Esophagus (tissue), 2 donors: ENCODE results near the gene NLRC5. TPM values are rescaled to one million over a fixed set of nuclear protein-coding genes. Genes with fewer than 3 reads are reported as not detected.

Experiments used
- H3K27ac ChIP-seq, 2 donors: one replicate each; pipeline ENCODE4 v1.5.1; 2013; ENCODE audit warnings: low read depth in 2 of 2, mild to moderate bottlenecking in 2 of 2, inconsistent platforms in 1 of 2, low read length in 1 of 2, moderate library complexity in 1 of 2
- H3K27me3 ChIP-seq, 2 donors: one replicate each; pipeline ENCODE4 v1.6.1; 2013; ENCODE audit warnings: low read length in 2 of 2, control low read depth in 1 of 2, mild to moderate bottlenecking in 1 of 2; ENCODE audit not compliant: insufficient read depth in 2 of 2, control insufficient read depth in 1 of 2
- H3K36me3 ChIP-seq, 2 donors: one replicate each; pipeline ENCODE4 v1.6.1; 2013; ENCODE audit warnings: low read length in 1 of 2; ENCODE audit not compliant: control insufficient read depth in 2 of 2, insufficient read depth in 2 of 2
- H3K4me1 ChIP-seq, 2 donors: one replicate each; pipeline ENCODE4 v1.6.1; 2013; ENCODE audit warnings: low read length in 1 of 2; ENCODE audit not compliant: control insufficient read depth in 2 of 2, insufficient read depth in 2 of 2
- H3K4me3 ChIP-seq, 2 donors: one replicate each; pipeline ENCODE4 v1.5.1; 2013; ENCODE audit warnings: low read length in 2 of 2, mild to moderate bottlenecking in 2 of 2, low read depth in 1 of 2, moderate library complexity in 1 of 2
- H3K9me3 ChIP-seq, 2 donors: one replicate each; pipeline ENCODE4 v1.6.1; 2013; ENCODE audit warnings: mild to moderate bottlenecking in 2 of 2, low read depth in 1 of 2, low read length in 1 of 2, moderate library complexity in 1 of 2; ENCODE audit not compliant: control insufficient read depth in 2 of 2, insufficient read depth in 1 of 2
- WGBS, 2 donors: extraction: QIAGEN DNeasy Blood & Tissue Kit; methylation state at CpG; one replicate each; pipeline ENCODE4 v1.1.7; 2013; 5-methylcytosine and 5-hydroxymethylcytosine counted together
- polyA plus RNA-seq, 2 donors: library from polyadenylated mRNA; stranded (reverse); fragments of 200-250 nt; gene quantifications; one replicate each; pipeline ENCODE4 v1.2.3, GENCODE V29; 2013
- donor health status: healthy with polysubstance abuse.
- donor health status: Bipolar disorder and iron deficiency.

NLRC5 gene
- 10 to 100 TPM; 11.3 to 21.7 TPM for polyA plus RNA-seq

DNA sequence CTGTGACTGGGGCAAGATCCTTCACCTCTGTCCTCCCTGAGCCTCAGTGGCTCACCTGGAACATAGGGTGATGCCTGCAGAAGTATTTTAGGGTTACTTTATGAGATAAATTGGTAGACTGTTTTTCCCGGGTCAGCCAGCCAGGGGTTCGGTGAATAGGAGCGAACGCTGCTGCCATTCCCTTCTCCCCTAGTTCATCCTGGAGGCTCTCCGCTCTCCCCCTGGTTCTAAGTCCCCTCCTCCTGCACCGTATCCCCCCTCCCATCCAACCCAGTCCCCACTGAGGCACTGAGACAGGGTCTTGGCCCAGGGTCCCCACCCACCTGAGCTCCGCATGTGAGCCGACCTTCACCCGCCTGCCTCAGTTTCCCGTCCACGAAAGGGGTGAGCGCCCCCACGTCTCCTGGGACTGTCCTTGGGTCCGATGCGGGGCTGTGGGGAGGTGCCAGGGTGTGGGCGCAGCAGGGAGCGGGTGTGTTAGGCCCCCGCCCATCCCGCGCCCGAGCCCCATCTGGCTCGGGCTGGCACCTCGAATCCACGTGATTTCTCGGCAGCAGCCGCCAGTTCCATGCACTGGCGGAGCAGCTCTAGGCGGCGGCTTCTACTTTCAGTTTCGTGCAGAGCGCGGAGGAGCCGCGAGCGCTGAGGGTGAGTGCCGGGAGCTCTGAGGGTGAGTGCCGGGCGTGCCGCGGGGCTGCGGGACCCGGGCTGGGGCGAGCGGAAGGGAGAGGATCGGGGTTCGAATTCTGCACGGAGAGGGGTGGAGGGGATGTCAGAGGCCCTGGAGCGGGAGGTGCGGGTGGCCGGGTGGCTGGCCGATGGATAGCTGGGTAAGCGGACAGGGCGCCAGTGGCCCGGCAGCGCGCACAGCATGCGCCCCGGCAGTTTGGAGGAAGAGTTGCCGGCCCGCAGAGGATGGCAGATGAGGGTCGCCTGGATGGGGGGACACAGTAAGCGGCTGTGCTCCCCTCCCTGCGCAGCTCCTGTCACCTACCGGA lies at the start of gene NLRC5:
Gene NLRC5 (plus strand): TSS at position 610 of the 998 bp plus-strand sequence. CDS start 31,156 bp downstream, outside the sequence.
- Histone ChIP-seq H3K4me1 (peaks cover 0 to 20% of the 10 kb centered on the region in 2 donors), H3K9me3 (no peaks in the 10 kb centered on the region), H3K36me3 (no peaks in the 10 kb centered on the region), H3K27ac (peak within 1 kb of the TSS; percentile 81 to 84), H3K4me3 (peak within 1 kb of the TSS; percentile 79 to 89), H3K27me3 (no peaks in the 10 kb centered on the region)
- WGBS, 2 donors, result 2 to 5% methylated on average over 39 to 64 of the region's 64 CpGs

DNA sequence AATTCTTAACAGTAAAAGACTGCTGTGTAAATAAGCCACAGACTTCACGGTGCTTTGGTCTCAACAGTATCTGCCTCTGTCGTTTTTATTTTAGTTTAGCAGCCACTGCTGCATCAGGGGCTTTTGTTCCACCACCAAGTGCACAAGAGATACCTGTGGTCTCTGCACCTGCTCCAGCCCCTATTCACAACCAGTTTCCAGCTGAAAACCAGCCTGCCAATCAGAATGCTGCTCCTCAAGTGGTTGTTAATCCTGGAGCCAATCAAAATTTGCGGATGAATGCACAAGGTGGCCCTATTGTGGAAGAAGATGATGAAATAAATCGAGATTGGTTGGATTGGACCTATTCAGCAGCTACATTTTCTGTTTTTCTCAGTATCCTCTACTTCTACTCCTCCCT lies 49.6 kb upstream of the NLRC5 start:
- peaks cover 39 to 40% of the 10 kb centered on the region in 2 donors for H3K36me3 ChIP-seq
- H3K9me3 ChIP-seq, result no peaks in the 10 kb centered on the region
- no peak overlapping the region for H3K27ac ChIP-seq
- no peak overlapping the region for H3K4me3 ChIP-seq
- H3K4me1 ChIP-seq, result no peaks in the 10 kb centered on the region
- WGBS, 2 donors, result 70 to 72% methylated on average over 4 of the region's 4 CpGs
- H3K27me3 ChIP-seq, result no peaks in the 10 kb centered on the region

DNA sequence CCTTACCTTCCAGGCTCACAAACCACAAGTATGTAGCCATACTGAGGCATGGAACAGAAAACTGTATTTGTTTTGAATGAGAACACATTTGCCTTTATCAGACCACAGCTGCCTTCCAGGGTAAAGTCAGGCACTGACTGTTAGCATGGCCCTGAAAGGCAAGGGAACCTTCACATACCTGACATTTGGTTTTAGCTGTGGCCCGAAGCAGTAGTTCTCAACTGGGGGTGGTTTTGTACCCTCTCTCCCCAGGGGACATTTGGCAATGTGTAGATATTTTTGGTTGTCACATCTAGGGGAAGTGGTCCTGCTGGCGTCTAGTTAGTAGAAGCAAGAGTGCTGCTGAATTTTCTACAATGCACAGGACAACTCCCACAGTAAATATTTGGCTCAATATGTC lies 48.3 kb upstream of the NLRC5 start:
- H3K4me1 ChIP-seq, result no peaks in the 10 kb centered on the region

DNA sequence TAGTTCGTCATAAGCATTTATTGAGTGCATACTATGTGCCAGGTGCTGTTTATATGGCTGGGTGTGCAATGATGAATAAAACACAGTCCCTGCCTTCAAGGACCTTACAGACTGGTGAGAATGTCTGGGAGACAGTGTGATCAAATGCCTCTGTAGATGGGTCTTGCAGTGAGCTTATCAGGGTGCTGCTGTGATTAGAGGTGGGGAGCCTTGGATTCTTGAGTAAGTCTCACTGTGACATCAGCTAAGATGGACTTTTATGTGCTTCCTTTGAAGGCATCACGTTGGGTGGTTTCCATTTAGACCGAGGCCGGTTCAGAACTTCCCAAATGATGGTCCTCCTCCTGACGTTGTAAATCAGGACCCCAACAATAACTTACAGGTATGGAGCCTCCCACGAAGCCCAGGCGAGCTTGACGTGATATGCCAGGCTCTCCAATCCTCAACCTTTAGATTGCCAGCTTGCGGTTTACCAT lies 47.5 kb upstream of the NLRC5 start:
- no peak overlapping the region for H3K27ac ChIP-seq
- no peaks in the 10 kb centered on the region for H3K27me3 ChIP-seq
- no peaks in the 10 kb centered on the region for H3K4me1 ChIP-seq
- peaks cover 41 to 49% of the 10 kb centered on the region in 2 donors for H3K36me3 ChIP-seq
- no peak overlapping the region for H3K4me3 ChIP-seq
- no peaks in the 10 kb centered on the region for H3K9me3 ChIP-seq
- WGBS, 2 donors, result 75 to 90% methylated on average over 9 of the region's 9 CpGs

More for the DNA sequence above, 48.3 kb upstream of the NLRC5 start:
- H3K4me3 ChIP-seq, result no peak overlapping the region
- H3K27ac ChIP-seq, result no peak overlapping the region
- WGBS, 2 donors, result 61 to 85% methylated on average over 2 of the region's 2 CpGs
- H3K9me3 ChIP-seq, result no peaks in the 10 kb centered on the region
- H3K36me3 ChIP-seq, result peaks cover 45 to 48% of the 10 kb centered on the region in 2 donors
- H3K27me3 ChIP-seq, result no peaks in the 10 kb centered on the region

DNA sequence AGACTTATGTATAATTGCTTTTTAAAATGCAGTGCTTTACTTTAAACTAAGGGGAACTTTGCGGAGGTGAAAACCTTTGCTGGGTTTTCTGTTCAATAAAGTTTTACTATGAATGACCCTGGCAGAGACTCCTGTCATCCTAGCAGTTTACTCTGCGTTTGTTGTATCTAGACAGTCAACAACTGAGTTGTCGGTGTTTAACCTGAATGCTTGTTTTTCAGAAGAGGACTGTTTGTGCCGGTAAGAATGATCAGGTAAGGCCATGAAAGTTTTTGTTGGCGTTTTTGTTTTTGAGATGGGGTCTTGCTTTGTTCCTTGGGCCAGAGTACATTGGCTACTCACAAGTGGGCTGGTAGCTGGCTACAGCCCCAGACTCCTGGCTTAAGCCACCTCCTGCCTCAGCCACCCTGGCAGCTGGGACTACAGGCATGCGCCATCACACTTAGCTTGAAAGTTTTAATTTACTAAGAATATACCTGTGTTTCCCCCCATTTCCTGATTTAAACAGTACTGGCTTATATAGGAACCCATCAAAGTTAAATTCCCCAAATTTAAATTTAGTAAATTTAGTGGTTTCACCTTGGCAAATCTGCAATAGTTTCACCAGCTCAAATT lies 45.5 kb upstream of the NLRC5 start:
- H3K27me3 ChIP-seq, result no peaks in the 10 kb centered on the region
- no peaks in the 10 kb centered on the region for H3K4me1 ChIP-seq
- H3K9me3 ChIP-seq, result no peaks in the 10 kb centered on the region
- H3K4me3 ChIP-seq, result no peak overlapping the region
- H3K36me3 ChIP-seq, result peaks cover 37 to 42% of the 10 kb centered on the region in 2 donors
- 78 to 79% methylated on average over 6 of the region's 6 CpGs for WGBS, 2 donors
- no peak overlapping the region for H3K27ac ChIP-seq

GRCh38 chr16:56944954-56945839 lies 44.2 kb upstream of the NLRC5 start:
- H3K4me3 ChIP-seq, result no peak overlapping the region
- peaks cover 29 to 31% of the 10 kb centered on the region in 2 donors for H3K36me3 ChIP-seq
- no peaks in the 10 kb centered on the region for H3K9me3 ChIP-seq
- 50 to 54% methylated on average over 2 of the region's 2 CpGs for WGBS, 2 donors
- no peaks in the 10 kb centered on the region for H3K4me1 ChIP-seq
- no peaks in the 10 kb centered on the region for H3K27me3 ChIP-seq
- peak overlapping the region in 1 of 2 donors; percentile 2 for H3K27ac ChIP-seq

GRCh38 chr16:56945847-56946527 lies 43.4 kb upstream of the NLRC5 start:
- H3K36me3 ChIP-seq, result peaks cover 24 to 29% of the 10 kb centered on the region in 2 donors
- H3K4me1 ChIP-seq, result no peaks in the 10 kb centered on the region
- 81 to 86% methylated on average over 12 of the region's 12 CpGs for WGBS, 2 donors
- H3K27me3 ChIP-seq, result no peaks in the 10 kb centered on the region
- no peak overlapping the region for H3K27ac ChIP-seq
- H3K9me3 ChIP-seq, result no peaks in the 10 kb centered on the region
- H3K4me3 ChIP-seq, result no peak overlapping the region

GRCh38 chr16:56946767-56947603 lies 42.4 kb upstream of the NLRC5 start:
- Histone ChIP-seq H3K4me3 (no peak overlapping the region), H3K27me3 (no peaks in the 10 kb centered on the region), H3K27ac (no peak overlapping the region), H3K36me3 (peaks cover 17 to 22% of the 10 kb centered on the region in 2 donors), H3K4me1 (no peaks in the 10 kb centered on the region), H3K9me3 (no peaks in the 10 kb centered on the region)
- 79 to 90% methylated on average over 10 of the region's 10 CpGs for WGBS, 2 donors
